Measurements from ENCODE around the gene TCERG1L. TPM values are rescaled to one million over a fixed set of nuclear protein-coding genes. Genes with fewer than 3 reads are reported as not detected.

TCERG1L gene
- total and polyA plus RNA-seq, 9 of the 15 experiments (the other 6 are each of a cell fraction or from before 2014, with no cell fraction given): not detected

DNA sequence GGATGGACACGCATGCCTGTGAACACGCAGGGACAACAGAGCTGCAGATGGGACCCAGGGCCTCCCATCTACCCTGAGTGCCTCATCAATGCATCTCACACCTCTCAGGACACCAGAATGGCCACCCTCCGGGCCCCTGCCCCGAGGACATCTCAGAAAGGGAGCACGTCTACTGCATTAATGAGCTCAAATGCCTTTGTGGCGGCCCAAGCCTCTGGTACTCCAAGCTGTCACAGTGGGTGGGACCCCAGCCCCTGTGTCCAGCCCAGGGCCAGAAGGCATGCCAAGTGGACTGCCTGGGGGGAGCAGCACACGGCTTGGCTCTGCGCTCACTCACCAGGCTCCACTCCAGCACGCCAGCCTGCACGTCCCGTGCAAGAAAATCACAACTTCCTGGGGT lies 52.0 kb downstream of the TCERG1L start:
- in situ Hi-C loops (cut with MboI) (no loop called here), intact Hi-C loops (cut with micrococcal nuclease) (no loop called here)
- Histone ChIP-seq H3K4me1 (replicated peaks in 1 of 2; ENCODE audit: control insufficient read depth in 2 of 2, insufficient read depth in 2 of 2, low read length in 2 of 2) (no peaks in the 10 kb centered on the region), H4K20me1 (replicated peaks; ENCODE audit: control insufficient read depth, insufficient read depth, low read length) (no peaks in the 10 kb centered on the region), H3K4me2 (ENCODE audit: insufficient read depth, low read length) (no peak overlapping the region), H3K9me3 (replicated peaks; ENCODE audit: control insufficient read depth, insufficient read depth, low read depth, low read length) (no peaks in the 10 kb centered on the region), H2AFZ (ENCODE audit: low read depth, low read length) (no peak overlapping the region), H3K9ac (ENCODE audit: insufficient read depth in 1 of 2, low read depth in 2 of 2, low read length in 2 of 2) (no peak overlapping the region), H3K9me1 (ENCODE audit: control insufficient read depth, insufficient read depth, low read length) (no peaks in the 10 kb centered on the region), H3K27ac (ENCODE audit: extremely low read depth, low read depth, low read length) (no peak overlapping the region), H3K36me3 (ENCODE audit: control insufficient read depth, insufficient read depth, low read length) (no peaks in the 10 kb centered on the region), H3K79me2 (ENCODE audit: control insufficient read depth, insufficient read depth, low read length) (no peaks in the 10 kb centered on the region), H3K27me3 (ENCODE audit: control insufficient read depth in 2 of 2, insufficient read depth in 2 of 2, low read length in 2 of 2) (peaks cover 0 to 13% of the 10 kb centered on the region in 2 experiments; a peak in 1 of 5 replicates), H3K4me3 (no peak overlapping the region)
- WGBS (ENCODE audit: insufficient coverage, low coverage, missing lambda C conversion rate): 0% methylated on average over 6 of the region's 11 CpGs
- no TSS peak for BruUV-seq (replicated peaks)
- ChIA-PET CTCF (ENCODE audit: low intra/inter-chr PET ratio) (no interaction called here), POLR2A (no interaction called here)
- ATAC-seq (no peak), FAIRE-seq (no peak), DNase-seq (ENCODE audit: extremely low read depth in 1 of 4, low spot score in 3 of 4) (no peak)
- TF ChIP-seq THRAP3 (IDR thresholded peaks at IDR 0.05; ENCODE audit: borderline replicate concordance) (no peak), ETS2 (tag; IDR thresholded peaks at IDR 0.05; ENCODE audit: borderline replicate concordance, poor library complexity, severe bottlenecking) (no peak), SMARCA5 (IDR thresholded peaks at IDR 0.05) (no peak)

- ChIA-PET CTCF (ENCODE audit: low intra/inter-chr PET ratio) (no interaction called here), POLR2A (interaction anchor here (1.2 kb wide), 1 partner anchor 13 kb away, joined by 3 read pairs; no protein-coding TSS in a partner anchor)
- no peak overlapping the region for H3K4me2 ChIP-seq (ENCODE audit: insufficient read depth, low read length)
- H3K9me1 ChIP-seq (ENCODE audit: control insufficient read depth, insufficient read depth, low read length): no peaks in the 10 kb centered on the region
- no peaks in the 10 kb centered on the region for H3K79me2 ChIP-seq (ENCODE audit: control insufficient read depth, insufficient read depth, low read length)
- H4K20me1 ChIP-seq (replicated peaks; ENCODE audit: control insufficient read depth, insufficient read depth, low read length): no peaks in the 10 kb centered on the region
- DNase-seq (ENCODE audit: extremely low read depth in 1 of 4, low spot score in 3 of 4) (no peak), ATAC-seq (no peak), FAIRE-seq (no peak)
- no TSS peak for BruUV-seq (replicated peaks)
- H3K36me3 ChIP-seq (ENCODE audit: control insufficient read depth, insufficient read depth, low read length): no peaks in the 10 kb centered on the region
- H3K4me3 ChIP-seq: no peak overlapping the region
- H3K9ac ChIP-seq (ENCODE audit: insufficient read depth in 1 of 2, low read depth in 2 of 2, low read length in 2 of 2): no peak overlapping the region
- in situ Hi-C loops (cut with MboI): no loop called here
- H2AFZ ChIP-seq (ENCODE audit: low read depth, low read length): no peak overlapping the region
- H3K9me3 ChIP-seq (replicated peaks; ENCODE audit: control insufficient read depth, insufficient read depth, low read depth, low read length): no peaks in the 10 kb centered on the region
- H3K27ac ChIP-seq (ENCODE audit: extremely low read depth, low read depth, low read length): no peak overlapping the region
- intact Hi-C loops (cut with micrococcal nuclease): no loop called here
- peaks cover 0 to 21% of the 10 kb centered on the region in 2 experiments; a peak in 2 of 5 replicates for H3K27me3 ChIP-seq (ENCODE audit: control insufficient read depth in 2 of 2, insufficient read depth in 2 of 2, low read length in 2 of 2)
- 4% methylated on average over 3 of the region's 9 CpGs for WGBS (ENCODE audit: insufficient coverage, low coverage, missing lambda C conversion rate)
- H3K4me1 ChIP-seq (replicated peaks in 1 of 2; ENCODE audit: control insufficient read depth in 2 of 2, insufficient read depth in 2 of 2, low read length in 2 of 2): no peaks in the 10 kb centered on the region
- TF ChIP-seq TARDBP (IDR thresholded peaks at IDR 0.05): no peak
- TF ChIP-seq ZNF134 (CRISPR knock-in tag; conservative IDR thresholded peaks at IDR 0.05): no peak
- TF ChIP-seq NR2C1 (IDR thresholded peaks at IDR 0.05): no peak
- no peak for TF ChIP-seq NR2C1 (tag; IDR thresholded peaks at IDR 0.05)
- TF ChIP-seq XRCC5 (IDR thresholded peaks at IDR 0.05; ENCODE audit: low read depth, low read length): no peak
- TF ChIP-seq, protein P1, sequence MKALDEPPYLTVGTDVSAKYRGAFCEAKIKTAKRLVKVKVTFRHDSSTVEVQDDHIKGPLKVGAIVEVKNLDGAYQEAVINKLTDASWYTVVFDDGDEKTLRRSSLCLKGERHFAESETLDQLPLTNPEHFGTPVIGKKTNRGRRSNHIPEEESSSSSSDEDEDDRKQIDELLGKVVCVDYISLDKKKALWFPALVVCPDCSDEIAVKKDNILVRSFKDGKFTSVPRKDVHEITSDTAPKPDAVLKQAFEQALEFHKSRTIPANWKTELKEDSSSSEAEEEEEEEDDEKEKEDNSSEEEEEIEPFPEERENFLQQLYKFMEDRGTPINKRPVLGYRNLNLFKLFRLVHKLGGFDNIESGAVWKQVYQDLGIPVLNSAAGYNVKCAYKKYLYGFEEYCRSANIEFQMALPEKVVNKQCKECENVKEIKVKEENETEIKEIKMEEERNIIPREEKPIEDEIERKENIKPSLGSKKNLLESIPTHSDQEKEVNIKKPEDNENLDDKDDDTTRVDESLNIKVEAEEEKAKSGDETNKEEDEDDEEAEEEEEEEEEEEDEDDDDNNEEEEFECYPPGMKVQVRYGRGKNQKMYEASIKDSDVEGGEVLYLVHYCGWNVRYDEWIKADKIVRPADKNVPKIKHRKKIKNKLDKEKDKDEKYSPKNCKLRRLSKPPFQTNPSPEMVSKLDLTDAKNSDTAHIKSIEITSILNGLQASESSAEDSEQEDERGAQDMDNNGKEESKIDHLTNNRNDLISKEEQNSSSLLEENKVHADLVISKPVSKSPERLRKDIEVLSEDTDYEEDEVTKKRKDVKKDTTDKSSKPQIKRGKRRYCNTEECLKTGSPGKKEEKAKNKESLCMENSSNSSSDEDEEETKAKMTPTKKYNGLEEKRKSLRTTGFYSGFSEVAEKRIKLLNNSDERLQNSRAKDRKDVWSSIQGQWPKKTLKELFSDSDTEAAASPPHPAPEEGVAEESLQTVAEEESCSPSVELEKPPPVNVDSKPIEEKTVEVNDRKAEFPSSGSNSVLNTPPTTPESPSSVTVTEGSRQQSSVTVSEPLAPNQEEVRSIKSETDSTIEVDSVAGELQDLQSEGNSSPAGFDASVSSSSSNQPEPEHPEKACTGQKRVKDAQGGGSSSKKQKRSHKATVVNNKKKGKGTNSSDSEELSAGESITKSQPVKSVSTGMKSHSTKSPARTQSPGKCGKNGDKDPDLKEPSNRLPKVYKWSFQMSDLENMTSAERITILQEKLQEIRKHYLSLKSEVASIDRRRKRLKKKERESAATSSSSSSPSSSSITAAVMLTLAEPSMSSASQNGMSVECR (CRISPR knock-in tag; IDR thresholded peaks at IDR 0.05): no peak
- no peak for TF ChIP-seq POLR2B (IDR thresholded peaks at IDR 0.05; ENCODE audit: low read depth, partially characterized antibody)
- no peak for TF ChIP-seq ZNF551 (CRISPR knock-in tag; IDR thresholded peaks at IDR 0.05)
- TF ChIP-seq ZBTB8A (IDR thresholded peaks at IDR 0.05; ENCODE audit: partially characterized antibody): no peak
- no peak for TF ChIP-seq ZNF384 (IDR thresholded peaks at IDR 0.05; ENCODE audit: low read depth, low read length)
- TF ChIP-seq, protein P2, sequence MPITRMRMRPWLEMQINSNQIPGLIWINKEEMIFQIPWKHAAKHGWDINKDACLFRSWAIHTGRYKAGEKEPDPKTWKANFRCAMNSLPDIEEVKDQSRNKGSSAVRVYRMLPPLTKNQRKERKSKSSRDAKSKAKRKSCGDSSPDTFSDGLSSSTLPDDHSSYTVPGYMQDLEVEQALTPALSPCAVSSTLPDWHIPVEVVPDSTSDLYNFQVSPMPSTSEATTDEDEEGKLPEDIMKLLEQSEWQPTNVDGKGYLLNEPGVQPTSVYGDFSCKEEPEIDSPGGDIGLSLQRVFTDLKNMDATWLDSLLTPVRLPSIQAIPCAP (CRISPR knock-in tag; IDR thresholded peaks at IDR 0.05; ENCODE audit: borderline replicate concordance): no peak
Measured at GRCh38 chr10:131258256-131258655, 53.3 kb downstream of the TCERG1L start.
